HCT116 (cell line): ENCODE measurements around the gene UGT1A9. TPM values are rescaled to one million over a fixed set of nuclear protein-coding genes. Genes with fewer than 3 reads are reported as not detected.

Experiments
- ATAC-seq: fragments of 200-7000 bp; cut with Tn5 transposase; 2 replicates; pipeline ENCODE4 v1.9.1; 2020; ENCODE audit warnings: mild to moderate bottlenecking, moderate library complexity
- BruUV-seq: library from RNA; stranded (reverse); fragments of 400-500 nt; replicated peaks from 2 replicates; lab custom pipeline; 2021; lab: Mats Ljungman, UMichigan
- CTCF ChIA-PET: fragments of 300-600 bp; sonication (Branson Sonifier 250); formaldehyde crosslinking; loops from one replicate; lab custom pipeline; 2021; ENCODE audit warnings: antibody characterized with exemption; lab: Charles Lee
- POLR2A ChIA-PET: fragments of 300-600, 350-600 bp; sonication (Branson Sonifier 250); formaldehyde crosslinking; loops from one replicate; lab custom pipeline; 2021; ENCODE audit warnings: antibody characterized with exemption; lab: Charles Lee
- RAD21 ChIA-PET, 2 experiments: fragments of 300-600 bp; sonication (Branson Sonifier 250); formaldehyde crosslinking; loops; one replicate each; lab custom pipeline; 2023; ENCODE audit warnings: low total read pairs in 2 of 2; ENCODE audit not compliant: uncharacterized antibody in 2 of 2, unreplicated experiment in 2 of 2, low non-redundant PET in 1 of 2; lab: Charles Lee
- DNase-seq: peaks from one replicate; pipeline ENCODE4 v3.0.0-alpha.2; 2010; ENCODE audit warnings: low read depth, low spot score
- H2AFZ ChIP-seq: fragments of 200-600 bp; shearing (Covaris generic), sonication (generic); 2 replicates; pipeline ENCODE4 v1.6.1; 2017; ENCODE audit warnings: low read depth, mixed run types, mixed read lengths, antibody characterized with exemption, low read length; ENCODE audit not compliant: poor library complexity, severe bottlenecking
- H3K27ac ChIP-seq: 2 replicates; pipeline ENCODE4 v1.5.1; 2012; ENCODE audit warnings: low read depth, low read length
- H3K27me3 ChIP-seq: fragments of 200-600 bp; sonication (generic); 2 replicates; pipeline ENCODE4 v1.6.1; 2016; ENCODE audit warnings: mixed run types, low read length, mixed read lengths; ENCODE audit not compliant: insufficient read depth
- H3K36me3 ChIP-seq, 2 experiments: fragments of 200-500 bp in 1 of 2; fragments of 200-600 bp in 1 of 2; sonication (Bioruptor generic) in 1 of 2; sonication (generic) in 1 of 2; 2 replicates each; pipeline versions ENCODE4 v1.5.1 to v1.6.1; 2014 to 2016; ENCODE audit warnings: low read length in 2 of 2, inconsistent platforms in 1 of 2, mixed read lengths in 1 of 2, mixed run types in 1 of 2; ENCODE audit not compliant: insufficient read depth in 2 of 2, control insufficient read depth in 1 of 2
- H3K4me1 ChIP-seq, 2 experiments: fragments of 200-600 bp in 1 of 2; sonication (generic) in 1 of 2; 2 replicates each; pipeline versions ENCODE4 v1.5.1 to v1.6.1; 2012 to 2017; ENCODE audit warnings: low read length in 2 of 2, inconsistent platforms in 1 of 2, mild to moderate bottlenecking in 1 of 2, mixed read lengths in 1 of 2, mixed run types in 1 of 2, moderate library complexity in 1 of 2; ENCODE audit not compliant: insufficient read depth in 2 of 2, control insufficient read depth in 1 of 2
- H3K4me2 ChIP-seq: fragments of 200-600 bp; sonication (generic); 2 replicates; pipeline ENCODE4 v1.6.1; 2017; ENCODE audit warnings: mixed run types, low read length, mixed read lengths
- H3K4me3 ChIP-seq, 2 experiments: fragments of 200-600 bp in 1 of 2; sonication (generic) in 1 of 2; replicated peaks in 1 of 2; 2 replicates each; pipeline ENCODE4 v1.5.1; 2011 to 2016; ENCODE audit warnings: low read length in 2 of 2, control low read depth in 1 of 2, low read depth in 1 of 2, mild to moderate bottlenecking in 1 of 2, mixed read lengths in 1 of 2, mixed run types in 1 of 2
- H3K79me2 ChIP-seq: fragments of 200-600 bp; sonication (generic); 2 replicates; pipeline ENCODE4 v1.6.1; 2017; ENCODE audit warnings: mild to moderate bottlenecking, mixed run types, low read length, moderate library complexity, mixed read lengths; ENCODE audit not compliant: insufficient read depth
- H3K9ac ChIP-seq: fragments of 200-600 bp; sonication (generic); 2 replicates; pipeline ENCODE4 v1.6.1; 2016; ENCODE audit warnings: low read length, mixed read lengths
- H3K9me2 ChIP-seq: fragments of 200-600 bp; sonication (generic), shearing (Covaris generic); 2 replicates; pipeline ENCODE4 v1.6.1; 2017; ENCODE audit warnings: mixed run types, mild to moderate bottlenecking, moderate library complexity; ENCODE audit not compliant: insufficient read depth
- H3K9me3 ChIP-seq, 2 experiments: fragments of 200-500 bp in 1 of 2; fragments of 200-600 bp in 1 of 2; sonication (Bioruptor generic) in 1 of 2; sonication (generic) in 1 of 2; 2 replicates each; pipeline ENCODE4 v1.6.1; 2014 to 2017; ENCODE audit warnings: low read length in 2 of 2, mixed read lengths in 2 of 2, inconsistent platforms in 1 of 2, low read depth in 1 of 2, mild to moderate bottlenecking in 1 of 2, mixed run types in 1 of 2, moderate library complexity in 1 of 2; ENCODE audit not compliant: control insufficient read depth in 1 of 2, insufficient read depth in 1 of 2
- H4K20me1 ChIP-seq: fragments of 200-600 bp; sonication (generic), shearing (Covaris generic); 2 replicates; pipeline ENCODE4 v1.6.1; 2017; ENCODE audit warnings: mixed run types, mild to moderate bottlenecking, moderate library complexity; ENCODE audit not compliant: insufficient read depth
- EGR1 ChIP-seq: IDR thresholded peaks from 2 replicates; pipeline ENCODE4 v1.6.1; 2012; ENCODE audit warnings: low read depth
- EZH2 ChIP-seq: fragments of 200-600 bp; sonication (generic); IDR thresholded peaks from 2 replicates; pipeline ENCODE4 v1.6.1; 2017; ENCODE audit warnings: antibody characterized with exemption, mixed run types
- EZH2phosphoT487 ChIP-seq: fragments of 200-600 bp; IDR thresholded peaks from 2 replicates; pipeline ENCODE4 v1.6.1; 2018; ENCODE audit warnings: antibody characterized with exemption, borderline replicate concordance
- intact Hi-C: fragments of 100-400 bp; cut with micrococcal nuclease; formaldehyde crosslinking; loops from 2 replicates; pipeline ENCODE4 v1.10.0; 2022
- total RNA-seq: library from RNA; stranded (reverse); gene quantifications from one replicate; pipeline ENCODE4 v1.2.1, GENCODE V29; 2021; ENCODE audit not compliant: unreplicated experiment
- TF ChIP-seq, protein P1 (sequence below): IDR thresholded peaks from 2 replicates; pipeline ENCODE4 v1.6.1; 2012

Gene UGT1A9
- total RNA-seq, 1 experiment from 2014 or later = not detected

GRCh38 chr2:233758849-233759248, 87.2 kb downstream of the UGT1A9 start:
- H3K27me3 ChIP-seq = no peaks in the 10 kb centered on the region
- ChIA-PET POLR2A (no interaction called here), CTCF (no interaction called here), RAD21 (no interaction called here)
- no peaks in the 10 kb centered on the region for H3K9me2 ChIP-seq
- H3K36me3 ChIP-seq = no peaks in the 10 kb centered on the region
- no peaks in the 10 kb centered on the region for H4K20me1 ChIP-seq
- ATAC-seq (no peak), DNase-seq (no peak)
- intact Hi-C loops = no loop called here
- no TSS peak for BruUV-seq
- no peaks in the 10 kb centered on the region for H3K4me1 ChIP-seq
- no peak overlapping the region for H2AFZ ChIP-seq
- H3K27ac ChIP-seq = no peak overlapping the region
- H3K9ac ChIP-seq = no peak overlapping the region
- no peaks in the 10 kb centered on the region for H3K79me2 ChIP-seq
- H3K4me2 ChIP-seq = no peak overlapping the region
- TF ChIP-seq EZH2phosphoT487 = no peak
- H3K9me3 ChIP-seq = no peaks in the 10 kb centered on the region
- H3K4me3 ChIP-seq = no peak overlapping the region

GRCh38 chr2:233760043-233760442, 88.3 kb downstream of the UGT1A9 start, which contains the start of gene UGT1A1:
Gene UGT1A1, plus strand, starts transcription at chr2:233760270. Its CDS starts 18 bp downstream, at chr2:233760288.
- H3K9me2 ChIP-seq = no peaks in the 10 kb centered on the region
- no peak within 1 kb of the TSS for H3K9ac ChIP-seq
- RAD21 ChIA-PET = no interaction called here
- no peaks in the 10 kb centered on the region for H4K20me1 ChIP-seq
- H3K27me3 ChIP-seq = no peaks in the 10 kb centered on the region
- DNase-seq (no peak), ATAC-seq (no peak)
- no peaks in the 10 kb centered on the region for H3K36me3 ChIP-seq
- H2AFZ ChIP-seq = no peak within 1 kb of the TSS
- H3K9me3 ChIP-seq = no peaks in the 10 kb centered on the region
- H3K4me2 ChIP-seq = no peak within 1 kb of the TSS
- BruUV-seq = no TSS peak
- H3K79me2 ChIP-seq = no peaks in the 10 kb centered on the region
- intact Hi-C loops = no loop called here
- CTCF ChIA-PET = no interaction called here
- POLR2A ChIA-PET = no interaction called here
- no peak within 1 kb of the TSS for H3K4me3 ChIP-seq
- H3K4me1 ChIP-seq = peaks cover 0 to 10% of the 10 kb centered on the region in 2 experiments; a peak in 2 of 4 replicates
- no peak for TF ChIP-seq EZH2
- no peak for TF ChIP-seq EGR1
- TF ChIP-seq, protein P1, sequence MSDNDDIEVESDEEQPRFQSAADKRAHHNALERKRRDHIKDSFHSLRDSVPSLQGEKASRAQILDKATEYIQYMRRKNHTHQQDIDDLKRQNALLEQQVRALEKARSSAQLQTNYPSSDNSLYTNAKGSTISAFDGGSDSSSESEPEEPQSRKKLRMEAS = no peak
- no peak within 1 kb of the TSS for H3K27ac ChIP-seq
